HG03045 (cell line): Measurements from ENCODE around the gene CAMSAP1.

ENCODE experiments used
- ATAC-seq: cut with Tn5 transposase; IDR thresholded peaks from one replicate; pipeline ENCODE4 v1.9.1; 2021; ENCODE audit warnings: mild to moderate bottlenecking, moderate library complexity; ENCODE audit not compliant: unreplicated experiment

The CAMSAP1 gene

DNA sequence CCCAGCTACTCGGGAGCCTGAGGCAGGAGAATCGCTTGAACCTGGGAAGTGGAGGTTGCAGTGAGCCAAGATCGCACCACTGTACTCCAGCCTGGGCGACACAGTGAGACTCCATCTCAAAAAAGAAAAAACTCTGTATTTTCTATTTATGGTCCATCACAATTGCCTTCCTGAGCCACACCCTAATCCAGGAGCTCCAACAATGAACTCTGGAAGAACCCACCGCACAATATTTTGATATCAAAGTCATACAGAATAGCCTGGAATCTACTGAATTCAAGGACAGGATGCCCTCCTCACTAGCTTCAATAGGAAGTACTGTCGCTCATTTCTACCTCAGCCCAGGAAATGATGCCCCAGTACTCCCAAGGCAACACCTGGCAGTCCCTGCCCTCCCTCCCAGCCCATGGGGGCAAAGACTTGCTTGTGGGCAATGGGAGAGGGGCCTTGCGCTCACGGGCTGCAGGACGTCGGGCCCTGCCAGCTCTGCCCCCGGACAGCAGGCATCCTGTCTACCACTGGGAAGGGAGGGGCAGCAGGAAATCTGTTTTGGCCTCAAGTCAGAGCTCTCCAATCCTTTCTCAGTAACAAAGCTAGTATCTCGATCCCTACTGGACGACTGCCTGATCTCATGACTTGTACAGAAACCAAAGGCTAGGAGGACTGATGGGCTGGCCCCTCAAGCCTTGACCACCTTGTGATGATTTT, 34.1 kb upstream of the CAMSAP1 start:
- ATAC-seq = no peak

DNA sequence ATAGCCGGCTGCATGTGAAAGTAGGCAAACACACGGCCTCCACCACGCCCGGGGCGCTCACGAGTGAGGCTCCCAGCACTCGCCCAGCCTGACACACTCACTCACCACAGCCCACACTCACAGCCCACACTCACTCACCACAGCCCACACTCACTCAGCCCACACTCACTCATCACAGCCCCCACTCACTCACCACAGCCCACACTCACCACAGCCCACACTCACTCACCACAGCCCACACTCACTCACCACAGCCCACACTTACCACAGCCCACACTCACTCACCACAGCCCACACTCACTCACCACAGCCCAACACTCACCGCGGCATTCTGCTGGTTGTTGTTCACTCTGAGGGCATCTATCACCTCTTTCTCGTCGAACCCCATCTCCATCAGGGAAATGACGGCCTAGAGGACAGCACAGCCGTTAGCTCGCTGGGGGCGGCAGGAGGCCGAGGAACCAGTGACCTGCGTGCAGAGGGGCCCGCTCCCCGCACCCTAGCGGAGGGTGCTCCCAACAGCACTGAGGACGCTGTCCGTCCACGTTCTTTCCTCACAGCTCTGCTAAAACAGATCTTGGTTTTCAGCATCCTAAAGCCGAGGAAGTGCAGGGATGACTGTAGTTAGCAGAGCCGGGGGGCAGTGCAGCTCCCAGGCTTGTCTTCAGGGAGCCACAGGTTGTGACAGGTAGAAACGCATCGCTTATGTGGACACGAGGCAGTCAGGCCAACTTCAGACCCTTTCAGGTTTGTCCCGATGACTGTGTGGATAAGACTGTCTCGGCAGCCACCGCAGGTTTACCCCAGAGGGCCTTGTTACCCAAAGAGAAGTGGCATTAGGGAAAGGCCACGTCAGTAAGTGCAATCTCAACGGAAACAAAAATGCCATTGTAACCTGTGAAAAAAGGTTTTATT, 32.3 kb upstream of the CAMSAP1 start:
- ATAC-seq = no peak

DNA sequence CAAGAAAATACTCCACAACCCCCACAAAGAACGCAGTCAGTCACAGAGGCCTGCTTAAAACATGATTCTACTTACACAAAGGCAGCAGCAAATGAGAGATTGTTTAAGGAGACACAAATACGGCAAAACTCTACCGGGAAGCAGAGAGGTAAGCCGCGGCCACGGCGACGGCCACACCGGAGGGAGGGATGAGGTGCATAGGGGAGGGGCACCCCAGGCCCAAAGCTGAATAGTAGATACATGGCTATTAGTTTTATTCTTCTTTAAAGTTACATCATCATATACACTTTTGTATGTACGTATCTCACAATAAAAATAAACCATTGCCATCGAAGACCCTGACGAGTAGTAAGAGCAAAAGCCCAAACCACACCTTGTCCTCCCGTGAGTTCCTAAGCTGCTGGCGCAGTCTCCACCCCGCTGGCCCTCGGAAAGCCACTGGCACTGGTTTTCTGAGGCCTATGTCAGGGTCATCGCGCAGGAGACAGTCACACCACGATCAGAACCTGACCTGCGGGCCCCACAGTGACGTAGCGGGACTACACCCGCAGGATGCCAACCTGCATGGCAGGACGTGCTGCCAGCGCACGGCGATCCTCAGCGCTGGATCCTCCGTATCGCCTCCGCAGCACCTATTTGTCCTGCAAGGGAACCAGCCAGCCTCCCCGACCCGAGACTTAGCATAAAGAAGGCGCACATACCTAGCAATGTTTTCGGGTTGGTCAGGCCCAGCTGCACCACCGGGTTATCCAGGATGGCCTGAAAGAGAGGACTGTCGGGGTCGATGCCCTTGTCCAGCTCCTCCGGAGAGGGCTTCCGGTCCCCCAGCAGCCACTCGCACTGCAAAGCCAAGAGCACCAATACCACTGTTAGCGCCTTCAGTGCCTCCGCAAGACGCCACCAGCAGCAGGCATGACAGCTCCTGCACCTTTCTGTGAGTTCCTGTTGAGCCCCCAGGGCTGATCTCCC, 30.5 kb upstream of the CAMSAP1 start:
- ATAC-seq = no peak

DNA sequence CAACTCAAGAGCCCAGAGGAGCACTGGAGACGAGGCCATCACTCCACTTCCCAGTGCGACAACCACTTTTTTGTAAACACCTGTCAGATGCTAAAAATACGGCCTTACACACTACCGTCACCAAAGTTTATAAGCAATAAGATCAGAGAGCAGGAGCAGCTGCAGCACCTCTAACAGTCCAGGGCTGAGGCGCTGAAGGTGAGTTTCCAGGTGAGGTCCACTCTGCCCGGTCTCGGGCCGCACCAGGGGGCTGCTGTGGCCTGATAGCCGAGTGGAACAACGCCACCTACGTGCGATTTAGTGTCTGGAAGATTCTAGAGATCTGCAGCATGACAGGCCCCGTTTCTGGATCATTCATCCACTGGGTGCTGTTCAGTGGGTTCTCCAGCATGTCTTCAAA, 25.8 kb upstream of the CAMSAP1 start:
- ATAC-seq = no peak

DNA sequence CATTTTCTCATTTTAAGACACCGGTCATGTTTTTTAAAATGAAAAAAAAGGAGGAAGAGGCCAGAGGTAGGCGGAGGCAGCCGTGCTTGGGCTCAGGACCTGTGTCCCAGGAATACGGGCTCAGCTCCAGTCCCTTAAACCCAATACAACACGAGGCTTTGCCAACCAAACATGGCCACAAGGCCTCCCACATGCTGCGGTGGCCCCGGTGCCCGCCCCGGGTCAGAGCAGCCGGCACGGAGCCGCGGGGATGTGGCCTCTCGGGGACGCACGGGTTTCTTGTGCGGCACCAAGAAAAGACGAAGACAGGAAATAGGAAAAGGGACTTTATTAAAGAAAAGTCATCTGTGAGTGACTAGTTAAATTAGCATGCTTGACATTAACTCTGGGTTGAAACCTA, 25.3 kb upstream of the CAMSAP1 start:
- no peak for ATAC-seq

DNA sequence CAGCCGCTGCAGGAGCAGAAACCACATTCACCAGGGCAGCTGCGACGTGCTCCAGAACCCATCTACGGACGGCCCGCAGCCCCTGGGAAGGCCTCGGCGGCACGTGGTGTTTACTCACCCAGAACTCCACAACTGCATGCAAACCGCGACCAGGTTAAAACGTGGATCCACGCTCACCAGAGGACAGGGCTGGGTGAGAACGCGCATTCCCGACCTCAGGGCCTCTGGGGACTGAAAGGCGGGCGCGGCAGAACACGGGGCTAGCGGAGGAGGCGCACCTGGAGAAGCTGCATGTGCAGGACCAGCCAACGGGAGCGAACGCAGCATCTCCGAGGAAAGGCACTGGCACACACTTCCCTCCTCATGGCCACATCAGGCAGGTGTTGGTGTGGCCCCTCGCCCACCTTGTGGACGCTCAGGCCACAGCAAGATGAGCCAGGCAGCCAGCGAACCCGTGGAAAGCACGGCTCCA, 24.0 kb upstream of the CAMSAP1 start:
- ATAC-seq = no peak

DNA sequence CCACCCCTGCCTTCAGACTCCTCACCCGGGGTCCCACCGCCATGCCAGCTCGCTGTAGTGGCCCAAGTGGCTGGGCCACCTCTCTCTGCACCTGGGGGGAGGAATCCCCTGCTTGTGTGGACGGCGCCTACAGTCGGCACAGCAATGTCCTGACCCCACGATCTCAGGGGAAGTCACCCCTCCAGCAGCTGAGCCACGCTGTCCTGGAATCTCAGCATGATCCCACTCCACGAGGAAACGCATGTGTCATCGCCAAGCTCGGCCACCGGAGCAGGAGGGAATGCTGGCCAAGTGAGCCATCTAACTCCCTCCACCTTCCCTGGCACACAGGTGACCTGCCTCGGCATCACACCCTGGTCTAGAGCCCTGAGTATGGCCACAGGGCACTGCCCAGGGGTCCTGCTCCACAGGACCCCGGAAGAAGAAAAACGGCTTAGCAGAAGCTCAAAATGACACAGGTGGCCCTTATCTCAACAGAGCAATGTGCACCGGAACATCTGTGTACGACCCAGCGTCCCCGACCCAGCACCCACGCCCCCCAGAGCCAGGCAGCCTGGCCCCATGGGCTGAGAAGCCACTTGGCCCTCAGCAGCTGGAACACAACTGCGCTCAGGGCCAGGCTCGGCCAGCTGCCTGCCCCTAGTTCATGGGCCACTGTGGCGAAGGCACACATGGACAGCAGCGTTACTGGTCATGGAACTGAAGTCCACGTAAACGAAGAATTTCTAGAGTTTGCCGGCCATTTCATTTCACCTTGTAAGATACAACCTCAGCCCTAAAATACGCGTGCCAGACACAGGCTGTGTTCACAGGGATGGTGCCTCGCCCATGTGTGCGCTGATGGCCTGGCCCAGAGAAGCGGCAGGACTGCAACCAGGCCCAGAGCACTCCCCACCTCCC, 23.4 kb upstream of the CAMSAP1 start:
- no peak for ATAC-seq

DNA sequence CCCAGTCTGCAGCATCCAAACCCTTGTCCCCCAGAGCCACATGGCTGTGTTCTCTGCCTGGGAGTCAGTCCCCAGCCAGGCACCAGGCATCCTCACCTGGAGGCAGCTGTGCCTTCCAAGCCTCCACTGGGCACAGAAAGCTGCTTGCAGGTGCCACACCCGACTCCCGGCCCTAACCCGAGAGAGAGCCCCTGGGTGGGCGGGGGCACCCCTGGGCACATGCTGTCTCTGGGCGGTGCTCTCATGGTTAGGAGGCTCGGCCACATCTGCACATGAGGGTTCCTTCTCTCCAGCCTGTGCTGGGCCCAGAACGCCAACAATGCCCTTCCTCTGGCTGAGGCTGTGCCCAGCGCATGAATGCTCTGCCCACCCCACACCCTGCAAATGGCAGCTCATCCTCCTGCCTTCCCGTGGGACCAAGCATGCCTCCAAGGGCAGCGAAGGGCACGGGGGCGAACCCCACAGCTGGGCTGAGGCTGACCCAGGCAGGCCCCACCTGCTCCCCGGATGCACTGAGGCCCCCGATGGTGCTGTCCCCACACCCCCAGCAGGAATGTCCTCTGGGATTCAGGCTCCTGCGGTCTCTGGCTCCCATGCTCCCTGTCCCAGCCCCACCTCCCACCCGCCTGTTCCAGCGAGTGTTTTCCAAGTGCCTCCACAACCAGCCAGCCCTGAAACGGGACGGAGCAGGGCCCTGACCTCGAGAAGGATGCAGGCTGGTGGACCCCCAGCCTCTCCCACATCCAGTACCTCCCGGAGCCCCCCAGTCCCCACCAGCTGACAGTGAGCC, 22.5 kb upstream of the CAMSAP1 start:
- ATAC-seq = no peak

- no peak for ATAC-seq
These were observed 21.6 kb upstream of the CAMSAP1 start for GRCh38 chr9:135928731-135929655.

GRCh38 chr9:135928074-135928730, 20.9 kb upstream of the CAMSAP1 start:
- no peak for ATAC-seq

DNA sequence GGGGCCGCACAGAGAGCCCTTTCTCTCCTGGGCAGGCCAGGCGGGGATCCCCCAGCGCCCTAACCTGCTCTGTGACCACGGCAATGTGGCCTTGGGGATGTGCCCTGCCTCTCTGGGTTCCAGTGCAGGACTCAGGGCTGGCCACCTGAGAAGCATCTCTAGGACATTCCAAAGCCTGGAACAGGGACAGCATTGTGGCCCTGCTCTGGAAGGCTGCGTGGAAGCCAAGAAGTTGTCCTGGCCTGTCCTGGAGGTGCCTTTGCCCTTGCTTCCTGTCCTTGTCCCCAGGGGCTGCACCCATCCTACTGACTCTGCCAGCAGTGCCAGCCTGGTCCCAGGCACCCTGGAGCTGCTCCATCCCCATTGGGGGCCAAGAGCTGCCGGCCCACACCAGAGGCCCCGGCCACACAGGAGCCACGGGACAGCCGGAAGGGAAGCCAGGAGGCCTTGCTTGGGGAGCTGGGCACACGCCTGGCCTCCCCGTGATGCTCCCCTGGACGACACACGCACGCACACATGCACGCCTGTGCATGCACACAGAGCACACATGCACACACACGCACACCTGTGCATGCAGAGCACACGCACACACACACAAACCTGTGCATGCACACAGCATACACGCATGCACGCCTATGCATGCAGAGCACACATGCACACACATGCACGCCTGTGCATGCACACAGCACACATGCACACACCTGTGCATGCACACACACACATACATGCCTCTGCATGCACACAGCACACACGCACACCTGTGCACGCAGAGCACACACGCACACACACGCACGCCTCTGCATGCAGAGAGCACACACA, 20.1 kb upstream of the CAMSAP1 start:
- ATAC-seq = no peak

DNA sequence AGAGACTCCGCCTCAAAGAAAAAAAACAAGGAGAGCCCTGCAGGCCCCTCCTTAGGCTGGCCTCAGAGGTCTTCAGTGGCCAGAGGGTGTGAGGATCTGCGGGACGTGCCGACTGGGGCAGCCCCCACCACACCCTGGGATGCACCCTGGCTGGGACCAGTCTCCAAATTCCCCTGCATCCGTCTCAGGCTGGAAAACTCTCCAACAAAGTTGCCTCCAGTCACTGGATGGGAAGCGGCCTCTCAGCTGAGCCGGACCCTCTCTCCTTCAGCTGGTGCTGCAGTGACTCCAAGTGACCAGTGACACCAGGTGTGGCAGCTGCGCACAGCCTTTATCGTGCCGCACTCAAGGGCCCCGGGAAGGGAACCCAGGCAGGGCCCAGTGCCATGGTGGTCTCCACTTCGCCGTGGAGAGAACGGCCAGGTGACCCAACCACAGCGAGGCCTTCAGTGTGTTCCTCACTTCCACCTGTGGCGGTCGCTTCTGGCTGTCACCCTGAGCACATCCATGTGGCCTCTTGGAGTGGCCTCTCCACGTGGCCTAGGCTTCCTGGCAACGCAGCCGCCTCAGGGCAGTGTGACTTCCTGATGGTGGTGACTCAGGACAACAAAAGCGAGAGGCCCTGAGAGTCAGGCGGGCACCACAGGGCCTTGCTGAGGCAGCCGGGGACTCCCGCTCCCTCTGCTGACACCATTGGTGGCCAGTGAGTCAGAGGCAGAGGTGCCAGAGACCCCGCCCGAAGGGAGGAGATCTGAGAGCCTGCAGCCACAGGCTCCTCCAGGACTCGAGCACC, 19.3 kb upstream of the CAMSAP1 start:
- ATAC-seq = no peak

GRCh38 chr9:135925496-135926133, 18.3 kb upstream of the CAMSAP1 start:
- no peak for ATAC-seq

GRCh38 chr9:135924628-135925338, 17.4 kb upstream of the CAMSAP1 start:
- ATAC-seq = no peak

DNA sequence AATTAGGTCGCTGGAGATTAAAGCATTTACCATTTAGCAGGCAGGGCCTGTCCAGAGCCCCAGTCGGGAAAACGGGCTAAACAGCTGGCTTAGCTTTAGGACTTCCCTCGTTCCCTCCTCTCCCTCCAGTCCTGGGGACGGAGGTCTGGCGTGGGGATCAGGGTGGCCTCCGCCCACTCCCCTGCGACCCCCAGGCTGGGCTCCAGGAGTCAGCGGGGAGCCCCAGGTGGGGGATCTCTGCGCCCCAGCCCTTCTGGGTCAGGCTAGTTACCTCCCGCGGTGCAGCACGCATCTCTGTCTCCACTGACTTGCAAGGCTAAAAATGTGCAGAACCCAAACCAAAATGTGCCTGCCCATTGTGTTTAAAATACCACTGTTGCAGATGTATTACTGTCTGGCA, 16.2 kb upstream of the CAMSAP1 start:
- no peak for ATAC-seq
